Erythroblast (primary cell): ENCODE results near the gene RAD23B.

Experiments used
- DNase-seq, 2 experiments: peaks; one replicate each; lab custom pipeline; 2025; lab: John Stamatoyannopoulos, UW
- GATA1 ChIP-seq: IDR thresholded peaks from 2 replicates; pipeline ENCODE4 v1.6.1; 2011; ENCODE audit warnings: low read depth, mild to moderate bottlenecking, control low read depth, low read length, moderate library complexity
- POLR2A ChIP-seq: IDR thresholded peaks from 2 replicates; pipeline ENCODE4 v1.6.1; 2011; ENCODE audit warnings: mild to moderate bottlenecking, low read length

The RAD23B gene

DNA sequence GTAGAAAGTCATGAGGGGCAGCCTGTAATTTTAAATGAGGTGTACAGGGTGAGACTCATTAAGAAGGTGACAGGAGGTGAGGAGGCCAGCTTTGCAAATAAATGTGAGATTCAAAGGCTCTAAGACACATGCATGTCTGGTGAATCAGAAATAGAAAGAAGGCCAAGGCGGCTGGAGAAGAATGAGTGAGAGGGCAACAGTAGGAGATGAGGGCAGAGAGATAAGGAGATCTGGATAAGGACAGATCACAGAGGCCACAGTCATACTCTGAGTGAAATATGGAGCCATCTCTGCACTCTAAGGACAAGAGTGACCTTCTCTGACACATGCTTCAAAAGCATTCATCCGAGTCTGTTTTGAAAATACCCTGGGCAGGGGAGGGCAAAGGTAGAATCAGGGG, 90.7 kb downstream of the RAD23B start:
- TF ChIP-seq POLR2A (no peak), GATA1 (no peak)
- DNase-seq, result no peak

DNA sequence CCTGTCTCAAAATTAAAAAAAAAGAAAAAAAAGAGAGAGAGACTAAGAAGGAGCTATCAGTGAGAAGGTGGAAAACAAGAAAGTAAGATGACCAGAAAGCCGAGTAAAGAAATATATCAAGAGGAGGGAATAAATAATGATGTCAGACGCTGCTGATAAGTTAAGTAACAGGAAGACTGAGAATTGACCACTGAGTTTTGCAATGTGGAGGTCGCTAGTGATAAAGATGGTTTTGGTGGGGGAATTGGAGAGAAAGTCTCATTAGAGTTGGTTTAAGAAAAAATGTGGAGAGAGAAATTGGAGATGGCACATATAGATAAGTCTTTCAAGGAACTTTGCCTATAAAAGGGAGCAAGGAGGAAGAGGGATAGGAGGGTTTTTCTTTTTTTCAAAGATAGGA, 91.9 kb downstream of the RAD23B start:
- DNase-seq, result no peak
- no peak for TF ChIP-seq POLR2A
- no peak for TF ChIP-seq GATA1

DNA sequence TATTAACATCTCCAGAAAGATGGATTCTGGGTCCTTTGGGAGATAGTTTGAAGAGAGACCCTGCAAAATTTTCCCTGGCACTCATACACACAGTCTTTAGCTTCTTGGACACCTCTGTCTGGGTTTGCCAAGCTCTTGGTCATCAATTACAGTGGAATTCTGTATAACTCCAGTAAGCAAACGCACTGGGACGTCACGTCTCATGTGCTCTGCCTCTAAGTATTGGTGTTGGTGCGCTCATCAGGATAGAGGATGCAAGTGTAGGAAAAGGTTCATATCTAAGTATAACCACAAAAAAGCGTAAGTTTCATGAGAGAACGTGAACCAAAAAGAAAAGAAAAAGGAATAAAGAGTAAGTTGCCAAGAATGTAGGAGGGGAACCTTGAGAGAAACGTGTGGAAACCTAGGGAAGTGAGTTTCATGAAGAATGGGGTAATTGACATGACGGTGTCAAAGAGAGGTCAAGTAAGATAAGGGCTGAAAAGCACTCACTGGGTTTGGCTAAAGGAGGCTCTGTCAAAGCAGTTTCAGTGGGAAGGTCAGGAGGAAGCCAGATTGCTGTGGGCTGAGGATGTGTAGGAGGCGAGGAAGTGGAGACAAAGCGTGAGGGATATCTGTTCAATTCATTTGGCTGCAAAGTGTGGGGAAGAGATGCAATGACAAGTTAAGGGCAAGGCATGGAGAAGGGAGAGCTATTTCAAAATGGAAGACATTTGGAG, 92.7 kb downstream of the RAD23B start:
- TF ChIP-seq POLR2A (no peak), GATA1 (no peak)
- DNase-seq, result no peak

DNA sequence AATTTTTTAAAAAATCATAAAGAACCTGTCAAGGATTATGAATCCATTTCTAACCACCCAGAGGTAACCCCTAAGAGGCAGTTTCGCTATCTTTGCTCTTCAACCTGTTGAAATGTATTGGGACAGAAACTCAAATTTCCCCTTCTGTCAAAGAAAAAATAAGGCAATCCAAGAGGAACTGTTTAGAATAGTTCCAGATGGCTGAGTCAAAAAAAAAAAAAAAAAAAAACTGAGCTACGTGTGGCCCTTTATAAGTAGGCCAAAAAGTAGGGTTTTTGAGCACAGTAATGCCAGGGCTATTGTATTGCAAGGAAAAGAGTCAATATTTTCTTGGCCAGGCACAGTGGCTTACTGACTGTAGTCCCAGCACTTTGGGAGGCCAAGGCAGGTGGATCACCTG, 94.9 kb downstream of the RAD23B start:
- no peak for DNase-seq
- TF ChIP-seq GATA1, result no peak
- no peak for TF ChIP-seq POLR2A
